SW480 (cell line): ENCODE data around the gene FAIM2.
"Not testable (repeated sequence)": the region's sequence is repeated elsewhere in the genome, so short reads cannot be mapped to it uniquely, and the experiment has no call there.

Experiments
- DNase-seq: peaks from one replicate; pipeline ENCODE4 v3.0.0-alpha.2; 2016; ENCODE audit warnings: low spot score

Gene FAIM2

DNA sequence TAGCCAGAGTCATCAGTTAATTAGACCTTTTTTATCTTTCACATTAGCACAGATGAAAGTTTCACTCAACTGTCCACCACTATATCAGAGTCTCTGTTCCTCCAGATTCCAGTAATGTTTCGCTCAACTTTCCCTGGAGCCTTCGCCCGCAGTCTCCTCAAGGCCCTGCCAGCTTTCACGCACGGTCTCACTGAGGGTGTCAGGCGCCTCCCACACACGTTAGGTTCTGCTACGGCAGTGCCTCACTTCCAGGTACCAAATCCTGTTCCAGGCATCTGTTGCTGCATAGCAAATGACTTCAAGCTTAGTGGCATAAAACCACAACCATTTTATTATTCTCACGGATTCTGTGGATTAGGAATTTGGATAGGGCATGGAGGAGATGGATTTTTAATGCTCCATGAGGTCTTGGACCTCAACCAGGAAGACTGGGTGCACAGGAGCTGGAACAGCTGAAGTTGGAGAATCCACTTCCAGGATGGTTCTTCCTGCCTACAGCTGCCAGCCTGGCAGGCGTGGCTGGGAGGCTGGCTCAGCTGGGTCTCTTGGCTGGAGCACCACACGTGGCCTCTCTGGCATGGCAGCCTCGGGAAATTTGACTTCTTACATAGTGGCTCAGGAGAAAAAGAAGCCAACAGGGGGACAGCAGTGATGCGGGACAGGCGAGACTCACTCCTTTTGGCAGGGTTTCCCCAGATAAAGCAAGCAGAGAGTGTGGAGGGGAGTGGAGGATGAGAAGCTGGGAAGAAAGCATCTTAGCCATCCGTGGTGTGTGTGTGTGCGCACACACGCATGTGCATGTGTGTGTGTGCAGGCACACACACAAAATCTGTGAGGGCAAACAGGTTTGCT lies 39.5 kb downstream of the FAIM2 start:
- no peak for DNase-seq

DNA sequence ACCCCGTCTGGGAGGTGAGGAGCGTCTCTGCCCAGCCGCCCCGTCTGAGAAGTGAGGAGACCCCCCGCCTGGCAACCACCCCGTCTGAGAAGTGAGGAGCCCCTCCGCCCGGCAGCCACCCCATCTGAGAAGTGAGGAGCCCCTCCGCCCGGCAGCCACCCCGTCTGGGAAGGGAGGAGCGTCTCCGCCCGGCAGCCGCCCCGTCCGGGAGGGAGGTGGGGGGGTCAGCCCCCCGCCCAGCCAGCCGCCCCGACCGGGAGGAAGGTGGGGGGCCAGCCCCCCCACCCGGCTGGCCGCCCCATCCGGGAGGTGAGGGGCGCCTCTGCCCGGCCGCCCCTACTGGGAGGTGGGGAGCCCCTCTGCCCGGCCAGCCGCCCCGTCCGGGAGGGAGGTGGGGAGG lies 42.8 kb downstream of the FAIM2 start:
- DNase-seq, result not testable (repeated sequence)

DNA sequence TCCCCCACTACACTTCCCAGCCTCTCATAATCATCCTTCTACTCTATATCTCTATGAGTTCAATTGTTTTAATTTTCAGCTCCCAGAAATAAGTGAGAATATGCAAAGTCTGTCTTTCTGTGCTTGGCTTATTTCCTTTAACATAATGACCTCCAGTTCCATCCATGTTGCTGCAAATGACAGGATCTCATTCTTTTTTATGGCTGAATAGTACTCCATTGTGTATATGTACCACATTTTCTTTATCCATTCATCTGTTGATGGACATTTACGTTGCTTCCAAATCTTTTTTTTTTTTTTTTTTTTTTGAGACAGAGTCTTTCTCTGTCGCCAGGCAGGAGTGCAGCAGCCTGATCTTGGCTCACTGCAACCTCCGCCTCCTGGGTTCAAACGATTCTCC lies 47.8 kb downstream of the FAIM2 start:
- DNase-seq, result not testable (repeated sequence)

DNA sequence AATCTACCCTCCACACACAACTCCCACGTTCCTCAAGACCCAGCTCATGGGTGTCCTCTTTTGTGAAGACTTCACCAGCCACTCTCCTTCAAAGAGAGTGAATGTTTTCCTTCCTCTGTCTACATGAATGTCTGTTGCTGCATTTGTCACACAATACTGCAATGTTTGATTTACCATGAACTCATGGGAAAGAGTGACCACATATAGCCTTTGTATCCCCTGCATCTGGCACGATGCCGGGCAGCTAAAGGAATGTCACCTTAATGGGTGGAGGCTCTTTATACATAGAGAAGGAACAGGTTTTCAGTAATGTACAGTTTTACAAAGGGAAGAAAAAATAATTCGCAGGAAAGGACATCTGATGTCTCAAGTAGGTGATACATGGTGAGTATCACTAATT lies 48.7 kb downstream of the FAIM2 start:
- DNase-seq, result no peak

DNA sequence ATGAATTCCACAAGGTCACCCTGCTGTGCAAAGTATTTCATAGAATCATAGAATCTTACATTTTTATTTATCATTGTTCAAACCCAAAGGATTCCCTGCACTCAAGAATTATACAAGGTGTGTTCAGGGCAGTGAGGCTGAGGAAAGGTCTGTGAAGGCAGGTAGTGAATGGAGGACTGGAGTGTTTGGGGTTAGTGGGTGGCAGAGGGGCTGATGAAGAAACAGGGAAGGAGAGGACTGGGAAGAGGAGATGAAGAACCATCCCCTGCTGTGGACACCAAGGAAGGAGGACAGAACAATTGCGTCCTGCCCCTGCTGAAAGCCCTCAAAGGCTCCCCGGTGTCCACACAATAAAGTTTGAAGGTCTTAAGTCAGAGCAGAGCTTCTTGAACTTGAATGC lies 50.0 kb downstream of the FAIM2 start:
- DNase-seq, result no peak

DNA sequence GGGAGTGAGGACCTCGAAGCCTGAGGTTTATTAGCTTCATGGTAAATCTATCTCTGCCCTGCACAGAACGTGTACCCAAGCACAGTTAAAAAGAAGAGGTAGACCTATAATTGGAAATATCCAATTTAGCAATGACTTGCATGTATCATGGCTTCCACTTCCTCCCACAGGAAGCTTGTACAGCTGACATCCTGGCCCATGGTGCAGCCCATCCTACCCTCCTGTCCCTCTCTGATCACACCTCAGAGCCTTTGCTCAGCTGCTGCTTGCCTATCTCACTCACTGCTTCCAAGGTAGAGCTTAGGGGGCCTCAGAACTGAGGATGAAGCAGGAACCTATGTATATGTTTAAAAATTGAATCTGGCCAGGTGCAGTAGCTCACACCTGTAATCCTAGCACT lies 56.5 kb downstream of the FAIM2 start:
- no peak for DNase-seq

DNA sequence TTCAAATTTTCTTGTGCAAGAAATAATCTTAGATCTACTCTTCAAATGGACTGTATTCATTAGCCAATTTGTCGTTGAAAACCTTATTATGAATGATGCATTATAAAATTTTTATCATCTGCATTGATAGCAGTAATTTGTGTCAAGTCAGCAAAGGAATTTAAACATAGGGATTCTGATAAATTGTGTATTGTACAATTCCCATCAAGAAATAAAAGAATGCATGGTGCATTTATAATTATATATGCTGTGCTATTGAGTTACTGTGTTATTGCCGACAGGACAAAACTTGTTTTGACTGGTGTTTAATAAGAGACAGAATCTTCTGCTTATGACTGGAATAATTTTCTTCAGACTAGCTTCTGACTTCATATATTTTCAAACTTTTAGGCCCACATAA lies 57.7 kb downstream of the FAIM2 start:
- DNase-seq, result no peak

DNA sequence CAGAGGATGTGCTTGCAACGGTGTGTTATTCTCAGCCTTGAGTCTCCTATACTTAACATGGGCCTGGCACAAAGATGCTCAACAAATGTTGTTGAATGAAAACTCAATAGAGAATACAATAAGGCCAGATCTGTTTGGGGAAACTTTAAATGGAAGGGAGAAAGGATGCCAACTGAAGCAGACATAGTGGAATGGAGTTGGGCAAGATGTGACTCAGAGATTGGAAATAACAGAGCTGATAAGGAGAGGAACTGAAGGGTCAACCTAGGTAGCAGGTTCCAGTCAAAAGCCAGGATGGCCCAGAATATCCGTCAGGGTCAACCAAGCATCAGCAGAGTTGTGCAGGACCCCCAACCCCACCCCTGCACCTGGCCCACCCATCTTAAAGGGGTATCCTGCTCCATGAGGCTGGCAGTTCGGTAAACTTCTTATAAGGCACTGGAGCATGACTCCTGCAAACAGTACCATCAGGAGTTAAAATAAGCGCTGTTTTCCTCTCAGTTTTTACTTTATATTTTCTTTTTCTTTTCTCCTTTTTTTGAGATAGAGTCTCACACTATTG lies 59.7 kb downstream of the FAIM2 start:
- DNase-seq, result no peak

DNA sequence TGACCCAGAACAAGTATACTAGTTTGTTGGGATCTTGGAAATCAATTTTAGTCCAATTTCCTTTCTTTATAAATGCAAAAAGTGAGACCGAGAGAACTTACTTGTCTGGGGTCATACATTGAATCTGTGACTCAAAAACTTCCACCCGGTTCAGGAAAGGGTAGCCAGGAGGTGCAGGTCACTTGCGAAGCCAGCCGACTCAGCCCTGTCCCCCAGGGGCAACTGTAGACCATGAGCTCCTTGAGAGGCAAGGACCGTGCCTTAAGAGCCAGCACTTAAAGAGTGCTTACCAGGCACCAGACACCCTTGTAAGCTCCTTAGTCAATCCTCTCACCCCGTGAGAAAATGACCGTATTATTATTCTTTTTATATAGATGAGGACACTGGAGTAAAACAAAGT lies 60.3 kb downstream of the FAIM2 start:
- no peak for DNase-seq

DNA sequence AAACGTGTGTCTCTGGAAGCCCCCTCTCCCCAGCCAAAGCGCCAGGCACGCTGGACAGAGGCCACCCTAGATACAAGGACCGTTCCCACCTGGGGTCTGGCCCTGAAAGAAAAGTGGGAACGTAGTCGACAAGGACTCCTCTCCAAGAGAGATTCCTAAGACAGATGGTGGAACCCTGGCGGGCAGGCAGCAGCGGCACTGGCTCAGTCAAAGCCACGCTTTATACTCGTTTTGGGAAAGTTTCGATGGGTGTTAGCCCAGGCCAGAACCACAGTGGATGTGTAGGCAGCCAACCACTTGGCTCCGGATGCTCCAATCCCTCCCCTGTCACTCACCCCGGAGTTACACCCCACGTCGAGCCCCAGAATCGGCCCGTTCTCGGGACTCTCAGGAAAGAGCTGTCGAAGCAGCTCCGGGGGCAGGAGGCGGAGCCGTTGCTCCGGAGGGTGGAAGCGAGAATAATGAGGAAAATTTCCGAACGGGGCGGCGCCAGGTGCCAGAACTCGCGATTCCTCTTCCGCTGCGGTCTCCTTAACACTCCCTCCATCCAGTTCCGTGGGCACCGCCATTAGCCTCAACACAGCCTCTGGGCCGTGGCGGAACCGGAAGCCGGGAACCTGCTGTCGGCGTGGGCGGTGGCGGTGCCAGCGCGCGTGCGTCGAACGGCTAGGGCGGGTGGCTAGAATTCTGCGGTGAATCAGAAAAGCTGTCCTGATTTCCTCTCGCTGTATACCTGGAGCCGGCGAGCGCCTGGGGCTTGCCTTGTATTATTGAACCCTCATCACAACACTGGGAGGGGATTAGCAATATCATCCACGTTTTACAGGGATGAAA lies 61.0 kb downstream of the FAIM2 start, which contains the start of gene BCDIN3D:
BCDIN3D (minus strand) TSS at position 588 of the 834 bp plus-strand sequence; CDS start at position 569, 19 bp downstream.
- peak; percentile 96 for DNase-seq

DNA sequence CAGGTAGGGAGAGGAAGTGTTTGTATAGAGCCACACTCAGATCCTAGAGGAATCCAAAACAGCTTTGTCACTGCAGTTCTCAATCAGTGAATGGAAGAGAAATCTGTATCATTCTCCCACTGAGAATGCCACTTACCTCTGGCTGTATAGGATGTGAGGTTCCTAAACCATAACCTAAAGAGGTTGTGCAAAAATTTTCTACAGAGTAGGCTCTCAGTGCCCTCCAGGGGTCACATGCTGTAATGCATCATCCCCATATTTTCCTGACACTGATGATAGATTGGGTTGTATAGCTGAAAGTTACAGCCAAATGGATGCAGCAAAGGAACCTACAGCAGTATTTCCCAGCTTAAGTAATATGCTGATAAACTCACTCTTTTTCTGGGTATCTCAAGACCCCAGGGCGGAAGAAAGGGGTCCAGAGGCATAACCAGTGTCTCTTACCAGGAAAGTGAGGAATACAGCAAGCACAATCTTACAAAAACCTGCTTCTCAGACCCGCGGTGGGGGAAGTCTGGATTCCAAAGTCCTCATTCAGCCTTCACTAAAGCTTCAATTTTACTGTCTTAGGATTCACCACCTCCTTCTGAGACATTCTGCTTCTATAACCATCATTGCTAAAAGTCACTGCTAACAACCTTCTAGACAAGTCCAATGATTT lies 64.6 kb downstream of the FAIM2 start:
- DNase-seq, result peak; percentile 65

DNA sequence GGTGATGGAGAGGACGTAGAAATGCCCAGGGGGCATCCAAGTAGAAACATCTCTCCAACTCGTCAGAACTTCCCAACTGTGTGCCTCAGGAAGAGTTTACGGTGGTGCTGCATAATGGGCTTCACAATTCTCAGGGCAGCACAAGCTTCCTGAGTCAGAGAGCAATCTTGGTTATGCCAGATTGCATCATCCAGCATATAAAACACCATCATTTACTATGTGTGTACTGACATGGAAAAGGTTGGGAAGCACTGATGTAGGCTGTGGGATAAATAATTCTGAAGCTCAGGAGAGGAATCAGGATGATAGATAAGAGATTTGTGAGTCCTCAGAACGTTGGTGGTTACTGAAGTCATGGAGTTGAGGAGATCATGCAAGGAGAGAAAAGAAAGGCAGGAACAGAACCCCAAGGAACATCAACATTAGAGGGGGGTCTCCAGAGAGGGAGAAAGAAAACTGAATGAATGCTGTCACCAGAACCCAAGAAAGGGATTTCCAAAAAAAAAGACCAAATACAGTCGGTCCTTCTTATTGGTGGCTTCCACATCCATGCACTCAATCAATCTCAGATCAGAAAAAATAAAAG lies 70.8 kb downstream of the FAIM2 start:
- peak; percentile 82 for DNase-seq

DNA sequence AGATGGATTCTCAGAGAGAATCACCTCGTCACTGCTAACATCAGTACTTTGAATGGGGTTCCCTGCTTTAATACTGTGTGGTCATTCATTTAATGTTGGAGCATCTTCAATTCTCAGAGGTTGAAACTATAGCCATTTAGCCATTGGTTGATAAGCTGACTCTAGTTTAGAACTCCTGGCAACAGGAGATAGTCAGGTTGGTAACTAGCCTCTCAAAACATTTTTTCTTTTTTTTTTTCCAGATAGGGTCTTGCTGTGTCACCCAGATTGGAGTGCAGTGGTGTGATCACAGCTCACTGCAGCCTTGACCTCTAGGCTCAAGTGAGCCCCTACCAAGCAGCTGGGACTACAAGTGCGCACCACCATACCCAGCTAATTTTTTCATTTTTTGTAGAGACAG lies 72.0 kb downstream of the FAIM2 start:
- DNase-seq, result no peak

DNA sequence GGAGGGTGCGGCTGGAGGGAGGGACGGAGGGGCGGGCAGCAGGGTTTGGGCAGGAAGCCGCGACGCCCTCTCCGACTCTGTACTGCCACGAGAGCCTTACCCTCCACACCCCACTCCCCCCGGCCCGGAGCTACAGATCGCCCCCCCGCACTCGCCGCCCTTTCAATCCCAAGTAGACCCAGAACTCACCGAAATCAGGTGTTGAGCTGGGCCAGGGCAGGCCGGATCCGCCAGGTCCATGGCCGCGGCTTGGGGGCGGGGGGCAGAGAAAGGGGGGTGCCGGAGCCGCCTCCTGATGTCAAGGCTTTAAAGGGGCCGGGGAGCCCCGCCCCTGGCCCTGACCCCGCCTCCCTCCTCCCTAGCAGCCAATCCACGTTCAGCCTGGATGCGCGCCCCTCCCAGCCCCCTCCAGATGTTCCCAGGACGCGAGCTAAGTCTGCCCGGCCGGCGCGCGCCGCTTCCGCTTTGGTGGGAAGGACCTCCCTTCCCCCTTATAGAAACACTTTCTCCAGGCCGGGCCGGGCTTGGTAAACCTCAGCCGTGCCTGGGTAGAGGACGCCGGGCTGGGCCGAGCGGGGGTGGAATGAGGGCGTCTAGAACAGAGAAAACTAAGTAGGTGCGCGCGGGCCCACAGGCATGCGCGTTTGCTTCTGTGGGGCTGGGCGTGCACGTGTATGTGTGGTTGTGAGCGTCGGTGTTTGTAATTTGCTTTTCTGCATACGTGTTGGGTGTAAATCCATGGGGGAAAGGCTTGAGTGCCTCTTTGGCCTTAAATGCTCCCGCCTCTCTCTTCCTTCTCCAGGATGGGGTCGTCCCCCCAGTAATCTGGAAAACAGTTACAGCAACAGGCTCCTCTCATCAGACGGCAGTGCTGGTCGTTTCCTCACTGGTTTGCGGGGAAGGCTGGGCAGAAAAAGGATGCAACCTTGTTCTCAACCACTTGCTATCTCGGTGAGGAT lies 75.3 kb downstream of the FAIM2 start, which contains the start of gene NCKAP5L:
NCKAP5L (minus strand) TSS at position 281 of the 959 bp plus-strand sequence. CDS start 24,369 bp downstream, outside the sequence.
- DNase-seq, result peak; percentile 96

DNA sequence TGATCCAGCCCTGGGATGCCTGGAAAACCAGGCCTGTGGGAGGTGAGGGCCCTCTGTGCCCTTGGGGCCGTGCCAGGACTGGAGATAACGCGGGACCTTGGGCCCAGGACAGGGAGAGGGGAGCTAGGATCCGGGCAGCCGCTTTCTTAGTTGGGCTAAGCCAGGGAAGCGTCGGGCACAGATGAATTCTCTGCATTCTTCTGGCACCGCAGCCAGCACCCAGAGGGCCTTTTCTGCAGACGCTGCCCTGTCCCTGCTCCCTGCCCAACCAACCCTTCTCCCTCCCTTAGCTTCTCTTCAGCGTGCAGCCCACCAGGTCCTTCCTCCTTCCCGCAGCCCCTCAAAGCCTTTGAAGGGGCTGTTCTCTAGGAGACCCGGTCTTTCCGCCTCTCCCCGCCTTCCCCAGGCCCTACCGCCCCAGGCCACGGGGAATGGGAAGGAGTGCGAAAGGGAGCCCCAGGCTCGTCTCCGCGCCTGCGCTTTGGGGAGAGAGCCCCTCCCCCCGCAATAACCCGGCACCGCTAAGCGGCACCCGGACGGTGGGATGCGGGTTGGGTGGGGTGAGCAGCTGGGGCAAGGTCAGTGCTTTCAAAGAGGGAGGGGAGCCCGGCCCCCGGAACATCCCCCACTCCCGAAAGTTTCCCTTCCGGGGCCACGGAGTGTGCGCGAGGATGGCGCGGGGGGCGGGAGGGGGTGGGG lies 76.2 kb downstream of the FAIM2 start:
- DNase-seq, result peak; percentile 66

DNA sequence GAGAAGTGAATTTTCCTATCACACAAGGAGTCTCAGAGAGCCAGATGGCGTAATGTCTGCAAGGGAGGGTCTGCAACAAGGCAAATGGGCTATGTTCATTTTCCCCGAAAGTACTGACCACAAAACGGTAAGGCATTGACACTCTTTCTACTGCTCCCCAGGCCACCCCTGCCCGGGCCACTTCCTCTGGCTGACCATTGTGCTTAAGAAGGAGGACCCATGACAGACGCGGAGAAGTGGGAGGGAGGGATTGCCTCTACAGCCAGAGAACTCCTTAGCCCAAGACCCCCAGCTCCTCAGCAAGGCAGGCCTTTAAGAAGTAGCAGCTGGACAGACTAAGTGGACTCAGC lies 76.7 kb downstream of the FAIM2 start:
- no peak for DNase-seq

DNA sequence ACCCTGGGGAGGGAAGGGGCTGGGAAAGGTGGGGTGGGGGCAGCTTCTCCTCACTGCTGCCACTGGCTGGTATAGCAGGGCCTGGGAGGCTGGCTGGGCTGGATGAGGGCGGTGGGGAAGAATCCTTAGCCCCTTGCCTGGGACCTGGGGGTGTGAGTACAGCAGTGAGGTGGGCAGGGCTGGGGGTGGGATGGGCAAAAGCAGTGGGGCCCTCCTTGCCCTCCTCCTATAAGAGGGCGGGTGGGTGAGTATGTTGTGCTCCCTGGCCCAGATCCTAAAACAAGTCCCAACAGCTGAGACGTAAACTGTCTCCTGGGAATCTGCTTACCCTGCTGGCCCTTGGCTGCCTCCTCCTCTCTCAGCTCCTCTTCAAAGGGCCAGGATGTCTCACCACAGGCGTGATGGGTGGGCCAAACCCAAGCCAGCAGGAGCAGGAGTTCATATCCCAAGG lies 77.7 kb downstream of the FAIM2 start:
- no peak for DNase-seq

DNA sequence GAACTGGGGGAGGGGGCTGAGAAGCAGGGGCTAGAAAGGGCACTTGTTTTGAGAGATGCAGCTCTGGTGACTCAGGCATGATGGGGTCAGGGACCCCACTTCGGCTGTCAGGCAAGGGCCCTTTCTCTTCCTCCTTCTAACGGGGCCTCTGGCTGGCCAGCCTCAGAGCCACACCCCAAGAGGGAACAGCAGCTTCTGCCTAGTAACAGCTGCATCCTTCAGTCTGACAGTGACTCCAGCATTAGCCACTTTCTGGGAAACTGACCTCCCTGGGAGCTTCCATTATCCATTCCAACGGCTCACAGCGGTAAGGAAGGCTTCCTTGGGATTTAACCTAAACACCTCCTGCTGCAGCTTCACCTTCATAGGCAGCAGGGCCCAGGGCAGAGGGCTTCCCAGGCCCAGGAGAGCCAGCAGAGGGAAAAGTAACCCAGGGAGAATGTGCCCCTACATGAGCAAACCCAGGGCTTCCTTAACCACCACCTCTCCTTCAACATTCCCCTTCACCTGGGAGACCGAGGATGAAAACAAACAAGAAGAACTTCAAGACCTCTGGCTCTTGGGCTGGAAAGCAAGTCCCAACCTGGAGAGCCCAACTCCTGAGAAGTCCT lies 78.2 kb downstream of the FAIM2 start:
- DNase-seq, result no peak

DNA sequence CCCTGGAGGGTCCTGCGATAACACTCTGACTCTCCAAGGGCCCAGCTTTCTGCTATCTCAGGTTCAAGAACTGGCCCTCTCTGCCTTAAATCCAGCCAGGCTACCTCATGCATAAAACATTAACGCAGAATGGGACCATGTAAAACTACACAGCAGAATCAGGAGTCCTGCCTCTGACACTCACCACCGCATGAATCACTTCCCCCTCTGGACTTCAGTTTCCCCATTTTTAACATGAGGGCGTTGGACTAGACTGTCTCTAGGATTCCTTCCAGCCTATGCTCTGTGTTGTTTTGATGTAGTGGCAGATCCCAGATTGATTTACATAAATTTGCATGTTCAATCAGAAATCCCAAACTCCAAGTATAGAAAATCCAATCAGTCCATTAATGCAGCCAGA lies 78.8 kb downstream of the FAIM2 start:
- no peak for DNase-seq
